K562 (cell line): ENCODE results near the gene DAPK2. TPM values are rescaled to one million over a fixed set of nuclear protein-coding genes. Genes with fewer than 3 reads are reported as not detected.

Experiments used
- HDAC6 ChIP-seq: IDR thresholded peaks from 2 replicates; pipeline ENCODE4 v1.6.1; 2012; ENCODE audit warnings: low read depth, mild to moderate bottlenecking, control low read depth, inconsistent platforms, low read length, moderate library complexity
- MAFF ChIP-seq: IDR thresholded peaks from 2 replicates; pipeline ENCODE4 v1.6.1; 2012; ENCODE audit warnings: low read length, improper control_type of control experiment
- NCOR1 ChIP-seq: fragments of 450-650 bp; IDR thresholded peaks from 2 replicates; pipeline ENCODE4 v1.6.1; 2016; ENCODE audit warnings: mild to moderate bottlenecking, moderate library complexity
- NFE2 ChIP-seq: IDR thresholded peaks from 2 replicates; pipeline ENCODE4 v1.6.1; 2014; ENCODE audit warnings: antibody characterized with exemption, low read depth
- NFYB ChIP-seq: IDR thresholded peaks from 2 replicates; pipeline ENCODE4 v1.6.1; 2011; ENCODE audit warnings: mild to moderate bottlenecking, moderate library complexity; ENCODE audit not compliant: insufficient read length; ENCODE audit errors: extremely low read depth
- SNRNP70 ChIP-seq: fragments of 200-400 bp; formaldehyde crosslinking; optimal IDR thresholded peaks from 2 replicates; pipeline ENCODE3; 2017; ENCODE audit warnings: low read depth, low read length
- ZFP36 ChIP-seq: fragments of 150-350 bp; IDR thresholded peaks from 2 replicates; pipeline ENCODE4 v1.6.1; 2018; ENCODE audit warnings: low read length, low read depth; ENCODE audit not compliant: partially characterized antibody
- polyA plus RNA-seq, 8 experiments: library from polyadenylated mRNA; depleted of rRNA in 4 of 8; stranded (reverse) in 5 of 8; unstranded in 3 of 8; fragments of >200 nt; fragmentation: Nextera tagmentation in 2 of 8; fragmentation: Illumina TruSeq in 1 of 8; extraction: Ambion mirVana in 2 of 8; extraction: Trizol in 1 of 8; gene quantifications; 2 replicates each; pipeline versions ENCODE4 v1.2.1 to v1.2.3, GENCODE V29; 2011 to 2014; ENCODE audit warnings: inconsistent platforms in 1 of 8, missing spikeins in 1 of 8
- total RNA-seq, 7 experiments: library from RNA; depleted of rRNA in 6 of 7; stranded (reverse); fragments of >200 nt in 6 of 7; fragmentation: Illumina TruSeq in 2 of 7; extraction: Trizol in 2 of 7; gene quantifications; 2 replicates each; pipeline versions ENCODE4 v1.2.1 to v1.2.3, GENCODE V29; 2011 to 2021; ENCODE audit warnings: low replicate concordance in 1 of 7
- TF ChIP-seq, protein P1 (sequence below): fragments of 450-650 bp; IDR thresholded peaks from 2 replicates; pipeline ENCODE4 v1.6.1; 2017; ENCODE audit warnings: antibody characterized with exemption, mild to moderate bottlenecking
- TF ChIP-seq, protein P2 (sequence below): sonication (generic); formaldehyde crosslinking; IDR thresholded peaks from 2 replicates; pipeline ENCODE4 v1.8.1; 2023; ENCODE audit warnings: mild to moderate bottlenecking, missing genetic modification reagents
- TF ChIP-seq, protein P3 (sequence below), 2 experiments: fragments of 250-450 bp in 1 of 2; fragments of 450-650 bp in 1 of 2; sonication (Bioruptor Pico) in 1 of 2; IDR thresholded peaks; 2 replicates each; pipeline versions ENCODE4 v1.6.1 to v1.8.0; 2016 to 2021; ENCODE audit warnings: mild to moderate bottlenecking in 2 of 2, moderate library complexity in 2 of 2, missing compliant biosample characterization in 1 of 2, missing genetic modification characterization in 1 of 2
- TF ChIP-seq, protein P4 (sequence below), 2 experiments: fragments of 450-650 bp in 1 of 2; sonication (generic) in 1 of 2; formaldehyde crosslinking; conservative IDR thresholded peaks; 2 replicates each; pipeline versions ENCODE4 v1.4.0 to v1.8.1; 2020 to 2022; ENCODE audit warnings: mild to moderate bottlenecking in 1 of 2, missing genetic modification reagents in 1 of 2
- TF ChIP-seq, protein P5 (sequence below): fragments of 450-650 bp; IDR thresholded peaks from 2 replicates; pipeline ENCODE4 v1.6.1; 2016
- TF ChIP-seq, protein P6 (sequence below): fragments of 450-650 bp; IDR thresholded peaks from 2 replicates; pipeline ENCODE4 v1.6.1; 2016; ENCODE audit warnings: borderline replicate concordance

DAPK2 gene
- total and polyA plus RNA-seq, 9 of the 15 experiments (the other 6 are each of a cell fraction or from before 2014, with no cell fraction given) = 0.14 to 5.2 (median 2.2) TPM

DNA sequence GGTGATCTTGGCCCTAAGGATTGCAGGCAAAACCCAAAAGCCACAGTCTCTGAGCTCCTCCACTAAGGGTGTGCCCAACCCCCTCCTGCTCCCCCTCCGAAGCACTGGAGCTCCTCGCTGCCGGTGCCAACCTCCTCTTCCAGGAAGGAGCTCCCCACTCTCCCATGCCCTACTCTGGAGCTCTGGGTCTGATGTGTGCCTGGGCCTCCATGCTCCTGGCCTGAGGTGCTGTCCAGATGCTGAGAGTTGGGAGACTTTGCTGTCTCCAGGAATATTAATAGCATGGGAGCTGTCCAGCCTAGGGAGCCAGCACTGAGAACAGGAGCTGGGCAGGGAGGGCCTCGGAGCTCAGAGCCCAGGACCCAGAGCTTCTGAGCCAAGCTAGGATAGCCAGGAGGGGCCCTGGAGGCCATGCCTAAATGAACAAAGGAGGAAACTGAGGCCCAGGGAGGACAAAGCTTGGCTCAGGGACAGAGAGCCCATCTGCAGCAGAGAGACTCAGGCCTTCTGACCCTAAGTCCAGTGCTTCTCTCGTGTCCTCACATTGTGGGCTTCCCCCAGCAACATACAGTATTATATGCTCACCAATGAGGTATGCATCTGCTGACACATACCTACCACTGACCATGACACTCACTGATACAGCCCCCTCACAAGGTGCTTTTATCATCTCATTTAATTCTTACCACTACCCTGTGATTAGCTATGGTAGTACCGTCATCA is 175.6 kb downstream of the DAPK2 start (continued):
- TF ChIP-seq, protein P1, sequence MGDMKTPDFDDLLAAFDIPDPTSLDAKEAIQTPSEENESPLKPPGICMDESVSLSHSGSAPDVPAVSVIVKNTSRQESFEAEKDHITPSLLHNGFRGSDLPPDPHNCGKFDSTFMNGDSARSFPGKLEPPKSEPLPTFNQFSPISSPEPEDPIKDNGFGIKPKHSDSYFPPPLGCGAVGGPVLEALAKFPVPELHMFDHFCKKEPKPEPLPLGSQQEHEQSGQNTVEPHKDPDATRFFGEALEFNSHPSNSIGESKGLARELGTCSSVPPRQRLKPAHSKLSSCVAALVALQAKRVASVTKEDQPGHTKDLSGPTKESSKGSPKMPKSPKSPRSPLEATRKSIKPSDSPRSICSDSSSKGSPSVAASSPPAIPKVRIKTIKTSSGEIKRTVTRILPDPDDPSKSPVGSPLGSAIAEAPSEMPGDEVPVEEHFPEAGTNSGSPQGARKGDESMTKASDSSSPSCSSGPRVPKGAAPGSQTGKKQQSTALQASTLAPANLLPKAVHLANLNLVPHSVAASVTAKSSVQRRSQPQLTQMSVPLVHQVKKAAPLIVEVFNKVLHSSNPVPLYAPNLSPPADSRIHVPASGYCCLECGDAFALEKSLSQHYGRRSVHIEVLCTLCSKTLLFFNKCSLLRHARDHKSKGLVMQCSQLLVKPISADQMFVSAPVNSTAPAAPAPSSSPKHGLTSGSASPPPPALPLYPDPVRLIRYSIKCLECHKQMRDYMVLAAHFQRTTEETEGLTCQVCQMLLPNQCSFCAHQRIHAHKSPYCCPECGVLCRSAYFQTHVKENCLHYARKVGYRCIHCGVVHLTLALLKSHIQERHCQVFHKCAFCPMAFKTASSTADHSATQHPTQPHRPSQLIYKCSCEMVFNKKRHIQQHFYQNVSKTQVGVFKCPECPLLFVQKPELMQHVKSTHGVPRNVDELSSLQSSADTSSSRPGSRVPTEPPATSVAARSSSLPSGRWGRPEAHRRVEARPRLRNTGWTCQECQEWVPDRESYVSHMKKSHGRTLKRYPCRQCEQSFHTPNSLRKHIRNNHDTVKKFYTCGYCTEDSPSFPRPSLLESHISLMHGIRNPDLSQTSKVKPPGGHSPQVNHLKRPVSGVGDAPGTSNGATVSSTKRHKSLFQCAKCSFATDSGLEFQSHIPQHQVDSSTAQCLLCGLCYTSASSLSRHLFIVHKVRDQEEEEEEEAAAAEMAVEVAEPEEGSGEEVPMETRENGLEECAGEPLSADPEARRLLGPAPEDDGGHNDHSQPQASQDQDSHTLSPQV = no peak
- TF ChIP-seq MAFF (no peak), SNRNP70 (no peak), HDAC6 (no peak), NFYB (no peak), NFE2 (no peak), NCOR1 (no peak), ZFP36 (no peak)
- TF ChIP-seq, protein P2, sequence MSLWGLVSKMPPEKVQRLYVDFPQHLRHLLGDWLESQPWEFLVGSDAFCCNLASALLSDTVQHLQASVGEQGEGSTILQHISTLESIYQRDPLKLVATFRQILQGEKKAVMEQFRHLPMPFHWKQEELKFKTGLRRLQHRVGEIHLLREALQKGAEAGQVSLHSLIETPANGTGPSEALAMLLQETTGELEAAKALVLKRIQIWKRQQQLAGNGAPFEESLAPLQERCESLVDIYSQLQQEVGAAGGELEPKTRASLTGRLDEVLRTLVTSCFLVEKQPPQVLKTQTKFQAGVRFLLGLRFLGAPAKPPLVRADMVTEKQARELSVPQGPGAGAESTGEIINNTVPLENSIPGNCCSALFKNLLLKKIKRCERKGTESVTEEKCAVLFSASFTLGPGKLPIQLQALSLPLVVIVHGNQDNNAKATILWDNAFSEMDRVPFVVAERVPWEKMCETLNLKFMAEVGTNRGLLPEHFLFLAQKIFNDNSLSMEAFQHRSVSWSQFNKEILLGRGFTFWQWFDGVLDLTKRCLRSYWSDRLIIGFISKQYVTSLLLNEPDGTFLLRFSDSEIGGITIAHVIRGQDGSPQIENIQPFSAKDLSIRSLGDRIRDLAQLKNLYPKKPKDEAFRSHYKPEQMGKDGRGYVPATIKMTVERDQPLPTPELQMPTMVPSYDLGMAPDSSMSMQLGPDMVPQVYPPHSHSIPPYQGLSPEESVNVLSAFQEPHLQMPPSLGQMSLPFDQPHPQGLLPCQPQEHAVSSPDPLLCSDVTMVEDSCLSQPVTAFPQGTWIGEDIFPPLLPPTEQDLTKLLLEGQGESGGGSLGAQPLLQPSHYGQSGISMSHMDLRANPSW = no peak
- TF ChIP-seq, protein P3, sequence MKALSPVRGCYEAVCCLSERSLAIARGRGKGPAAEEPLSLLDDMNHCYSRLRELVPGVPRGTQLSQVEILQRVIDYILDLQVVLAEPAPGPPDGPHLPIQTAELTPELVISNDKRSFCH (CRISPR knock-in tag; IDR thresholded peaks at IDR 0.05) = no peak
- TF ChIP-seq, protein P3 (tag; IDR thresholded peaks at IDR 0.05) = 0 out of 2 replicates have a peak, but pooled peaks have one; percentile 12
- TF ChIP-seq, protein P4, sequence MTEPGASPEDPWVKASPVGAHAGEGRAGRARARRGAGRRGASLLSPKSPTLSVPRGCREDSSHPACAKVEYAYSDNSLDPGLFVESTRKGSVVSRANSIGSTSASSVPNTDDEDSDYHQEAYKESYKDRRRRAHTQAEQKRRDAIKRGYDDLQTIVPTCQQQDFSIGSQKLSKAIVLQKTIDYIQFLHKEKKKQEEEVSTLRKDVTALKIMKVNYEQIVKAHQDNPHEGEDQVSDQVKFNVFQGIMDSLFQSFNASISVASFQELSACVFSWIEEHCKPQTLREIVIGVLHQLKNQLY (CRISPR knock-in tag; conservative IDR thresholded peaks at IDR 0.05) = 0 out of 4 replicates have a peak, but pooled peaks of 1 of the 2 experiments have one; percentile 67
- TF ChIP-seq, protein P5, sequence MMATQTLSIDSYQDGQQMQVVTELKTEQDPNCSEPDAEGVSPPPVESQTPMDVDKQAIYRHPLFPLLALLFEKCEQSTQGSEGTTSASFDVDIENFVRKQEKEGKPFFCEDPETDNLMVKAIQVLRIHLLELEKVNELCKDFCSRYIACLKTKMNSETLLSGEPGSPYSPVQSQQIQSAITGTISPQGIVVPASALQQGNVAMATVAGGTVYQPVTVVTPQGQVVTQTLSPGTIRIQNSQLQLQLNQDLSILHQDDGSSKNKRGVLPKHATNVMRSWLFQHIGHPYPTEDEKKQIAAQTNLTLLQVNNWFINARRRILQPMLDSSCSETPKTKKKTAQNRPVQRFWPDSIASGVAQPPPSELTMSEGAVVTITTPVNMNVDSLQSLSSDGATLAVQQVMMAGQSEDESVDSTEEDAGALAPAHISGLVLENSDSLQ = peak; percentile 22; the same call in 1 of the 2 replicates
- TF ChIP-seq, protein P6, sequence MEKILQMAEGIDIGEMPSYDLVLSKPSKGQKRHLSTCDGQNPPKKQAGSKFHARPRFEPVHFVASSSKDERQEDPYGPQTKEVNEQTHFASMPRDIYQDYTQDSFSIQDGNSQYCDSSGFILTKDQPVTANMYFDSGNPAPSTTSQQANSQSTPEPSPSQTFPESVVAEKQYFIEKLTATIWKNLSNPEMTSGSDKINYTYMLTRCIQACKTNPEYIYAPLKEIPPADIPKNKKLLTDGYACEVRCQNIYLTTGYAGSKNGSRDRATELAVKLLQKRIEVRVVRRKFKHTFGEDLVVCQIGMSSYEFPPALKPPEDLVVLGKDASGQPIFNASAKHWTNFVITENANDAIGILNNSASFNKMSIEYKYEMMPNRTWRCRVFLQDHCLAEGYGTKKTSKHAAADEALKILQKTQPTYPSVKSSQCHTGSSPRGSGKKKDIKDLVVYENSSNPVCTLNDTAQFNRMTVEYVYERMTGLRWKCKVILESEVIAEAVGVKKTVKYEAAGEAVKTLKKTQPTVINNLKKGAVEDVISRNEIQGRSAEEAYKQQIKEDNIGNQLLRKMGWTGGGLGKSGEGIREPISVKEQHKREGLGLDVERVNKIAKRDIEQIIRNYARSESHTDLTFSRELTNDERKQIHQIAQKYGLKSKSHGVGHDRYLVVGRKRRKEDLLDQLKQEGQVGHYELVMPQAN = peak; percentile 84; the same call in 1 of the 2 replicates
